GM19328 (cell line): ENCODE measurements around the gene CACNB4.
"Not testable (repeated sequence)": the region's sequence is repeated elsewhere in the genome, so short reads cannot be mapped to it uniquely, and the experiment has no call there.

Experiments
- ATAC-seq: cut with Tn5 transposase; IDR thresholded peaks from one replicate; pipeline ENCODE4 v1.9.1; 2021; ENCODE audit warnings: mild to moderate bottlenecking, moderate library complexity; ENCODE audit not compliant: unreplicated experiment

The CACNB4 gene

GRCh38 chr2:151946899-151947812, 151.7 kb downstream of the CACNB4 start:
- ATAC-seq: peak; percentile 70

DNA sequence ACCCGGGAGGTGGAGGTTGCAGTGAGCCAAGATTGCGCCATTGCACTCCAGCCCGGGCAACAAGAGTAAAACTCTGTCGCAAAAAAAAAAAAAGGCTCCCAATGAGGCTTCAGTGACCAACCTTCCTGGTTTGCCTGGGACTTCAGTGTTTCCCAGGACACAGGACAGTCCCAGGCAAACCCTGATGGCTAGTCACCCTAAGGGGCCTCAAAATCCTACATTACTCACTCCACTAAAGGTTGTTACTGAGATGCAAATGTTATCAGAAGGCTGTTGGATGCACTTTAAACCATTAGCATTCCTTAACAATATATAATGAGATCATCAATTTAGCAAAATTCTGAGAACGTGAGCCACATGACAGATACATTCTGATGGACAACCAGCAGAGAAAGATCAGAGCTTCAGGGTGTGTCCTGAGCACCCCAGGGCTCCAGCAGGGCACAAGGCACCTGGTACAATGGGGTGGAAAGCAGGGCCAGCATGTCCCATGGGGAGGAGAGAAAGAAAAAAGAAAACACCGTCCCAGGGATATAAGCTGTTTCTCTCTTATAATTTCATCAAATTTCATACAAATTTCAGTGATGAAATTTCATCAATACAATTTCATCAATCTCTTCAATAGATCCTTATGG, 152.5 kb downstream of the CACNB4 start:
- ATAC-seq: no peak

DNA sequence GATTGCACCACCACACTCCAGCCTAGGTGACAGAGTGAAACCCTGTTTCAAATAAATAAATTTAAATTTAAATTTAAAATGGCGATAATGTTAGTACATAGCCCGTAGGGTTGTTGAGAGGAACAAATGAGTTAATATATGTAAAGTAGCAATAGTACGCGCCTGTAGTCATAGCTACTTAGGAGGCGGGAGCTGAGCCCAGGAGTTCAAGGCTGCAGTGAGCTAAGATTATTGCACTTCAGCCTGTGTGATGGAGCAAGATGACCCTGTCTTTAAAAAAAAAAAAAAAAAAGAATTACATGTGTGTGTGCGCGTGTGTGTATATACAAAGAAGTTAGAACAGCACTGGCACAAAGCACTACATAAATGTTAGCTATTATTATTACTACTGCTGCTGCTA, 153.2 kb downstream of the CACNB4 start:
- no peak for ATAC-seq

DNA sequence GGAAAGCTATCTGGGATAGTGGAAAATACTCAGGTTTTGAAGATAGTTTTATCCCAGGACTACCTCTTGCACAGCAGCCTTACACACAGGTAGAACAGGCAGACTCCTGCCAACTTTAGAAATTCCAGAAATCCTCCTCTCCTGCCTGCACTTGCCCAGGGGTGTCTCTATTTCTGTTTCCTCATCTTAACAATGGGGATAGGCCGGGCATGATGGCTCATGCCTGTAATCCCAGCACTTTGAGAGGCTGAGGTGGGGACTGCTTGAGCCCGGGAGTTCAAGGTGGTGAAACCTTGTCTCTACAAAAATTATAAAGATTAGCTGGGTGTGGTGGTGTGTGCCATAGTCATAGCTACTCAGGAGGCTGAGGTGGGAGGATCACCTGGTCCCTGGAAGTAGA, 153.7 kb downstream of the CACNB4 start:
- no peak for ATAC-seq

- ATAC-seq: no peak
Observed at GRCh38 chr2:151943461-151943860, 155.4 kb downstream of the CACNB4 start.

GRCh38 chr2:151942540-151943205, 156.2 kb downstream of the CACNB4 start:
- ATAC-seq: not testable (repeated sequence)

DNA sequence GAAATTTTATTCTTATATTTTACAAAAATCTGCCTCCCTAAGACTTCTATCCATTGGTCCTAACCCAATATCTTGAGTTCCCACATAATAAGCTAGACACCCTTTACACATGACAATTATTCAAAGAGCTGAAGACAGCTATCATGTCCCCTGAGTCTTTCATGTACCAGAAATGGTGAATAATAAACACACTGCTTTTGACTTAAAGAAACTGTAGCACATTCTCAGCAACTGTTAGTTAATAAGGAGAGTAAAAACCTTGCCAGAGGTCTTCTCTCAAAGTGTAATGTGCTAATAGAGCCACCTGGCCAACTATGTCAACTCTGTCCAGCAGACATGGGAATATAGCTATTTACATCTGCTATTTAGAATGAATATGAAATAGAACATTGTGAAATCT, 160.9 kb downstream of the CACNB4 start:
- no peak for ATAC-seq

DNA sequence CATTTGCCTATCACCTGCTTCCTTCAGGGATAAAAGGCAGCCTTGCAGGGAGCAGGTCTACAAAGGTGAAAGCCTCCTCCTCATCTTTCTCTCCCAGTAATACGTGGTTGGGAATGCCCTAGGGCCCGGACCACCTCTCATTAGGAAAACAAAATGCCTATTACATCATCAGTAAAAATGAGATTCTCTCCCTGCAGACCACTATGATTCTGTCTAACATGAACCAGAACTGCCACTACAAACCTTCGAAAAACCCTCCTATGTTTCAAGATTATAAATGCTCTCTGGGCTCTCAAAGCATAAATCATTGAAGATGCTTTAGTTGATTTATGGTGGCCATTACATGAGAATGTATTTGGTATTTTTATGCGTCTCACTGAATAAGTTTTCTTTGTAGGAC, 162.2 kb downstream of the CACNB4 start:
- no peak for ATAC-seq

GRCh38 chr2:151933266-151933804, 165.5 kb downstream of the CACNB4 start:
- no peak for ATAC-seq

DNA sequence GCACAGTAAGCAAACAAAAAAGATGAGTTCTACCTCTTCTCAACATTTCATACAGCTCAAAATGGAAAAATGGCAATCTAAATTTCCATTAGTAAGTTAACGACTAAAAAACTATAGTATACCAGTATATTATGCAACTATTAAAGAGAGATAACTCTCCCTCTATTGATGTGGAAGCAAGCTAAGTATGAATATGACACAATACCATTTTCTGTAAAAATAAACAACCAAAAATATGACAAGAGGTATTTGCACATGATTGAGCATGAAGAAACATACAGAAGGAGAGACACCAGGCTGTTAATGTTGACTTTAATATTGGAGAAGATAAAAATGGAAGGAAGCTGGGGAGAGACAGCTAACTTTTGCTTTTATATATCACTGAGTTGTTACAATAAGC, 167.1 kb downstream of the CACNB4 start:
- no peak for ATAC-seq

DNA sequence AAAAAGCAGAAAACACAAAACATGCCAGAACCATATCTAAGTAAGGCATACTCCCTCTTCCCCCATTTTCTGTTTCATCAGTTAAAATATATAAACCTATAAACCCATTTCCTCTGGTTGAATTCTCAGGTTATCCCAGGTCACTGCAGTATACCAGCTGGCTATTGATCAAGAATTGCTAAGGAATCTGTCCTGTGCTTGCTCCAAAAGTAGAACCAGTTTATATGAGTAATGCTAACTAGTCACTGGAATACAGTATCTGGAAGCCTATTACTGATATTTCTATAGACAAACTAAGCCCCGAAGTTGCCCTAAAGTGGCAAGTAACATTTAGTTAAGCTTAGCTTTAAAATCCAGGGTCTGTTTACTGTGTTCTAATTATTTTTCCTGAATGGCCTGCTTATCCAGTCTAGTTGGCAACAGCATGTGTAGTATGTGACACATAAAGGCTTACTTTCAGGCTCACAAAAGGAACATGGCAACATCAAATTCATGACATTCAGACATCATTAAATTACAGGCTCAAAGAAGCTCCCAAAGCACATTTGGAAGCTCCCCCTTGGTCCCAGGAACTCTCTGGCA, 167.7 kb downstream of the CACNB4 start:
- ATAC-seq: no peak

DNA sequence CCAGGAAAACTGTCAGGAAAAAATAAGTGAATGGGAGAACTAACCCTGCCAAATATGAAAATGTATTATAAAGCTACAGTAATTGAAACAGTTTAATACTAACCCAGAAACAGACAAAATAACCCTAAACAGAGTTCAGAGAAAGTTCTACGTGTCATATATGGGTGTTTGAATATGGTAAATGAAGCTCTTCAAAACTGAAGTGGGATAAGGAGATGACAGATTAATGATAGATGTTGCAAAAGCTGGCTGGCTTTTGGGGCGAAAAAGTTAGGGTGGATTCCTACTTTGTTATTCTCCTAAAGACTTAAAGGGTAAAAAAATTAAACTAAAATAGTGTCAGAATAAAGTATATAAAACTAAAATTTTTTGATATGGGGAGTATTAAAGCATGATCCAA, 168.8 kb downstream of the CACNB4 start:
- ATAC-seq: no peak

DNA sequence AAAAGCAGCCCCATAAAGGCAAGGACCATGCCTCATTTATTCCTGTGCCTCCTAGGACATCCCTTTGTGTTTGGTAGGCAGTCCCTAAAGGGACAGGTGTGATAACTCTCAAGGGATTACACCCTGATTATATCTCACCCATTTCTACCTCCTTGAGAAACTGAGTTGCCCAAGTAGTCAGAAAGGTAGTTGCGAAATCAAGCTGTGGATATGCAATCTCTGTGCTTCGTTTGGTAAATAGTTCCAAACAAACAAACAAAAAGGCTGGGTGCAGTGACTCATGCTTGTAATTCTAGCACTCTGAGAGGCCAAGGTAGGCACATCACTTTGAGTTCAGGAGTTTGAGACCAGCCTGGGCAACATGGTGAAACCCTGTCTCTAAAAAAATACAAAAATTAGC, 170.5 kb downstream of the CACNB4 start:
- ATAC-seq: no peak

DNA sequence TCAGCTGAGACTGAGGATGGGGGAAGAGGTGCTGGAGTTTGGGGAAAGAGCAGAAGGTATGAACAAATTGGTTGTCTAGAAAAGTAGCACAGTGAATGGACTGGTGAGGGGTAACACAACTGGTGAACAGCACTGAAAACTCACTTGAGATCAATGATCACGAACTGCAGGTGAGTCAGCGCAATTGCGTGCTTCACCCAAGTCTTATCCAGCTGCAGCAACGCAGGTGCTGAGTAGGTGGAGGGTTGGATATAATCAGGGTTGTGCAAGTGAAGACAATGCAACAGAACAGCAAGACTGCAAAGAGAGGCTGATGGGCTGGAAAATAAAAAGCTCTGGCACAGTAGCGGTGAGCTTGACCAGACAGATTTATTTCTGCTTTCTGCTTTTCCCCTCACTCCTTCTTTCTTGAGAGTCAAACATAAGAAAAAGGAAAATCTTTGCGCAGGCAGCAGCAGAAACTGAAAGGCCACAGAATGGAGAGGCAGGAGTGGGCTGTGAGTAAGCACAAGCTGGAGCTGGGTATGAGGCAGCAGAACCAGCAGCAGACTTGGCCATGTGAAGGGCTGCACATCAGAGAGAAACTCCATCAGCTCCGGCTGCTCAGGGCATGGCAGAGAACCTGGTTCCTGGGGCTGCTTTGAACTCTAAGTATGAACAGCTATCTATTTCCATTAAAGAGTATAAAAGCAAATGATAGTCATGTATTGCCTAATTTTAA, 171.2 kb downstream of the CACNB4 start:
- no peak for ATAC-seq

- no peak for ATAC-seq
Observed at GRCh38 chr2:151922845-151923666, 175.8 kb downstream of the CACNB4 start.

GRCh38 chr2:151919786-151920185, 179.1 kb downstream of the CACNB4 start:
- no peak for ATAC-seq

DNA sequence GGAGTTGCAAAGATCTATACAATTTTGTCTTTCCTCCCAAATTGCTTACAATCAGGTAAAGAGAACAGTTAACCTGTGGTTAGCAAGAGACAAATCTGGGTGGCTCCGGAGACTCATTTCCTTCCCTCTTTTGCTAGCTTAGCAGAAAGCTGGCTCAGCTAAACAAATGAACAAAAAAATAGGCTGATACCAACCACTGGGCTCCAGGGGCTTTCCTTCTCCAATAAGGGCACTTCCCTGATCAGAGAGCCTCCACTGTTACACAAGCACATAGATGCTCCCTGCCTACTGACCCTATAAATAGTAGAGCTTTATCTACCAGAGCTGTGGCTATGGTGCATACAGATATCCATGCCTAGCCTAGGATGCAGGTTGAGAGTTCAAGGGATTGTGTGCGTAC, 180.5 kb downstream of the CACNB4 start:
- no peak for ATAC-seq

- no peak for ATAC-seq
Observed at GRCh38 chr2:151916632-151917031, 182.2 kb downstream of the CACNB4 start.

- ATAC-seq: not testable (repeated sequence)
Observed at GRCh38 chr2:151915629-151916025, 183.2 kb downstream of the CACNB4 start.
